AG09309 (cell line): ENCODE measurements around the gene NGEF.
A peak's percentile ranks its signal among the peaks of the same experiment; 100 is the strongest.

Experiments
- DNase-seq: peaks from one replicate; pipeline ENCODE4 v3.0.0-alpha.2; 2010; ENCODE audit warnings: low read depth
- H3K4me3 ChIP-seq: 2 replicates; pipeline ENCODE4 v1.5.1; 2011; ENCODE audit warnings: mild to moderate bottlenecking, low read depth, low read length, moderate library complexity; ENCODE audit not compliant: control insufficient read depth
- TF ChIP-seq, protein P1 (sequence below): IDR thresholded peaks from 2 replicates; pipeline ENCODE4 v1.5.1; 2011; ENCODE audit warnings: mild to moderate bottlenecking, low read depth, low read length, inconsistent platforms; ENCODE audit not compliant: insufficient read depth, control insufficient read depth; ENCODE audit errors: missing control alignments

The NGEF gene

DNA sequence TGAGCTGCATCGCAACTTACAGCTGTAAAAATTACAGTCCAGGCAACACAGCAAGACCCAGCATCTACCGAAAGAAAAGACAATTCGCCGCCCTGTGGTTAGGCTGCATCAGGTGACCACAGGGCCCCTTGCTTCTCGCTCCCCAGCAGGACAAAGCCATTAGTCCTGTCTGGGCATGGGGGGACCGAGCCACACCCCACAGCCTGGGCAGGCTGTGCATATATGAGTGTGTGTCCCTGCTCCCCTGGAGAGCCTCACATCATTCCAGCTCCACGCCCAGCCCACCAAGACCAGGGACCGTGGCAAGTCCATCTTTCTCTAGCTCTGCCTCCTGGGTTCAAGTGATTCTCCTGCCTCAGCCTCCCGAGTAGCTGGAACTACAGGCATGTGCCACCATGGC lies 109.1 kb downstream of the NGEF start:
- TF ChIP-seq, protein P1, sequence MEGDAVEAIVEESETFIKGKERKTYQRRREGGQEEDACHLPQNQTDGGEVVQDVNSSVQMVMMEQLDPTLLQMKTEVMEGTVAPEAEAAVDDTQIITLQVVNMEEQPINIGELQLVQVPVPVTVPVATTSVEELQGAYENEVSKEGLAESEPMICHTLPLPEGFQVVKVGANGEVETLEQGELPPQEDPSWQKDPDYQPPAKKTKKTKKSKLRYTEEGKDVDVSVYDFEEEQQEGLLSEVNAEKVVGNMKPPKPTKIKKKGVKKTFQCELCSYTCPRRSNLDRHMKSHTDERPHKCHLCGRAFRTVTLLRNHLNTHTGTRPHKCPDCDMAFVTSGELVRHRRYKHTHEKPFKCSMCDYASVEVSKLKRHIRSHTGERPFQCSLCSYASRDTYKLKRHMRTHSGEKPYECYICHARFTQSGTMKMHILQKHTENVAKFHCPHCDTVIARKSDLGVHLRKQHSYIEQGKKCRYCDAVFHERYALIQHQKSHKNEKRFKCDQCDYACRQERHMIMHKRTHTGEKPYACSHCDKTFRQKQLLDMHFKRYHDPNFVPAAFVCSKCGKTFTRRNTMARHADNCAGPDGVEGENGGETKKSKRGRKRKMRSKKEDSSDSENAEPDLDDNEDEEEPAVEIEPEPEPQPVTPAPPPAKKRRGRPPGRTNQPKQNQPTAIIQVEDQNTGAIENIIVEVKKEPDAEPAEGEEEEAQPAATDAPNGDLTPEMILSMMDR = no peak
- H3K4me3 ChIP-seq = no peak overlapping the region
- DNase-seq = no peak

DNA sequence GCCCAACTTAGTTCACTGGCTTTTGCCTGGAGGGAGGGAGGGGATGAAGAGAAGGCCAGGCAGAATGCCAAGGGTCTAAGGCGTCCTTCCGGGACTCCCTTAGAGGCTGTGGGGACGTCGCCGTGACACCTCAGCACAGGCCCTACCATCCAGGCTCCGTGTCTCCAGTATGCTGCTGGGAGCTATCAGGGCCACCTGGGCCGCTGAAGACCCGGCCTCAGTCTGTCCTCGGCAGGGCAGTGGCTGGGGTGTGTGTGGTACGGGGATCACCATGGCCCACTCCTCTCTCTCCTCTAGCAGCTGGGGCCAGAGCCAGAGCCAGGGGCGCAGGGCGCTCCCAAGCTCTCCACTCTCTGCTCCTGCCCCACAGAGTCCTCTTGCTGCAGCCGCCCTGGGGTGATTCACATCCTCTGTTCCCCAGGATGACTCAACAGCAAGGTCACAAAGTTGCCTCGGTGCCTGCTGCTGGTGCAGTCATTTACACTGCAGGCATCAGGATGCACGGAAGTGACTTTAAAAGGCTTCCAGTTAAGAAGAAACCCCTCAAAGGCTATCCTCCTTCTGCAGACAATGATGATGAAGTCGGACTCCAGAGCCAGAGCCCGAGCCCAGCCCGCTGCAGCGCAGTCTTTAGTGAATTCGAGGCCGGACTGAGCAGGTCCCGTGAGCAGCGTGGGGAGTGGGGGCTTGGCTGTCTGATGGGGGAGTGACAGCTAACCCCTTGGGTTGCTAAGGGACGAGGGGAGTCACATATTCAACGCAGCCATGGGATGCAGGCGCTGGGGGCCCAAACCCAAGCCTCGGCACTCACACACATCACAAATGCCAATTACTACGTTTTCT lies 111.1 kb downstream of the NGEF start:
- DNase-seq = peak; percentile 67
- TF ChIP-seq, protein P1 = no peak
- no peak overlapping the region for H3K4me3 ChIP-seq

DNA sequence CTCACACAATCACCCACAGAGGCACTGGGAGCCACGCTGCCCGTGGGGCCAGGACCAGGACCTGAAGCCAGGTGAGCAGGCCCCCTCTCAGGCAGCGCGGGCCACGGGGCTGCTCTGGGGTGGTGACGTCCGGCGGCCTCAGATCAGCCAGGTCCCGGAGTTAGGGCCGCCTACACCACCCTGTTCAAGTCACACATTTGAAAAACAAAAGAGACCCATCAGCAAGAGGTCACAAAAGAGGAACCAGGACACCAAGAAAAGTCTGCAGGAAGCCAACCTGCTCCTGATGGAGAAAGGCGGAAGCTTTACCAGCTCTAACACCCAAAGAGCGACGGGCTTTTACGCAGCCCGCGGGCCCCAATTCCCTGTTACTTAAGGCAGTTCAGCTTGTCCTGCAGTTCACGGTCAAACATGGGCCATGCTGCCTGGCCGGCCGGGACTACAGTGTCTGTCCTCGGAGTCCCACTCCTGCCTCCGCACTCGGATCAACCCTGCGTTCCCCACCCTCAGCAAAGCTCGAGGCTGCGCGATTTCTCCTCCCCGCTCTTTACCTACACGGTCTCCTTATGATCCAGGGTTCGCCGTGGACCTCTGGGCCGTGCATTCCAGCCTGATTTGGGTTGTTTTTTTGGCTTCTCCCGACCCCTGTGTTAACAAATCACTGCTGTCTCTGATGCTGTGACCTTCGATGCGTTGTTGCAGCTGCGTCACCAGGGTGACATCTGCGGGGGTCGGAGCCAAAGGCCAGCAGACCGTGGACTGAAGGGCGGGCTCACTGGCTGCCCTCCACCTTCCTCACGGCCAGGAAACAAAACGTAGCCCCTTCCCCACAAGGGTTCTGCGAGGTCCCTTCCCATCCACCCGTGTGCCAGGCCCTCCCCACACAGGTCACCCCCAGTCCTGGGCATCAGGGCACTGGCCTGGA lies 112.0 kb downstream of the NGEF start:
- no peak for DNase-seq
- no peak overlapping the region for H3K4me3 ChIP-seq
- TF ChIP-seq, protein P1 = no peak

DNA sequence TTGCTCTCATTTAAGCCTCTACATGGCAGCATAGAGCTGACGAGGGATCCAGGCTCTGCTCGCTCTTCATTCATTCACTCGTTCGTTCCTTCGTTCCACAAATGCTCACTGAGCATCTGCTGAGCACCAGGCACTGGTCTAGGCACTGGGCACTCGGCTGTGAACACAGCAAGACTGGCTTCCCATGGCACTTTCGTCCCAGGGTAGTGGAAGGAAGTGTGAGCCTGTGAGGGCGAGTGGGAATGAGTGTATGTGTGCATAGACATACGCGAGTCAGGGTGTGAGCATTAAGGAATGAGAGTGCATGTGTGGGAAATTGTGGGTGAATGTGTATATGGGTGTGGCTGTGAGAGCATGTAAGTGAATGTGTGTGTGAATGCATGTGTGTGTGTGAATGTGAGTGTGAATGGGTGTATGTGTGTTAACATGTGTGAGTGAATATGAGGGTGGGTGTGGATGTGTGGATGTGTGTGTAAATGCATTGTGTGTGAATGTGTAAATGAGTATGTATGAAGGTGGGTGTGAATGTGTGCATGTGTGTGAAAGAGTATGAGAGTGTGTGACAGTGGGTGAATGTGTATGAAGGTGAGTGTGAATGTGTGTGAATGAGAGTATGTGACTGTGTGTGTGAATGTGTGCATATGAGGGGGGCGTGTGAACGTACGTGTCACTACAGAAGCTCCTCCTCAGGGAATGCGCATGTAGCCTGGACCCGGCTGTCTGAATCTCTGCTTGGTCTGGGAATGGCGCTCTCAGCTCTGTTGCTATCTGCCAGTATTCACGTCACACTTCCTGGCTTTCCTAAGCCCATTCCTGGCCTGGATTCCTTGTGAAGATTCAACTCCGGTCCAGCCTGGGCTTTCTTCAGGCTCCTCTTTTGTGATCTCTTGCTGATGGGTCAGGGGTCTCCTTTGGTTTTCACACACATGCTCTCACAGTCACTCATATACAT lies 114.2 kb downstream of the NGEF start:
- no peak overlapping the region for H3K4me3 ChIP-seq
- TF ChIP-seq, protein P1 = no peak
- no peak for DNase-seq

DNA sequence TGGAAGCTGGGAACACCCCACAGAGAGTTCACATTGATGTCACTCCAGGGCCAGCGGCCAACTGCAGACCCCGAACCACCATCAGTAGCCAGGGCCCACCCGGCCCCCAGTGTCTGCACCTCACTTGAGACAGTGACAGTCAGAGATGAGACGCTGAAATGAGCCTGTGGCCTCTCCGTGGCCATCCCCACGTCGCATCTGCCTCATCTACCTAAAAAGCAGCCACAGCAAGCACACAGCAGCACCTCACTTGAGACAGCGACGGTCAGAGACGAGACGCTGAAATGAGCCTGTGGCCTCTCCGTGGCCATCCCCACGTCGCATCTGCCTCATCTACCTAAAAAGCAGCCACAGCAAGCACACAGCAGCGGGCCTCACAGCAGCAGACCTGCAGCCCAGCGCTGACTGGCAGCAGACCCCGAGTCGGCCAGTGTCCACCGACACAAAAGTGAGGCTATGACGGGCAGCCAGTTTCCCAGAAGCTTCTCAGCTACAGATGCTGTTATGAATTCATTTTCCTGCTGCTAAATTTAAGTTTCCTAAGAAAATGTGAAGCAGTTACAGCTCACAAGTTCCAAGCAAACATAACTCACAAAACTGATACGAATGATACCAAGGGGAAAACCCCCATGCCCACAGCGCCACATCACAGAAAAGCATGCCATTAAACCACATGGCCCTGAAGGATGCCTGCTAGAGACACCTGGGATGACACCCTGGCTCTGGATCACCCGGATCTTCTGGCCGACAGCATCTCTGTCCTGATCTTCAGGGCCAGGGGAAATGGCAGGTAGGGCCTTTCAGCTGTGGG lies 115.3 kb downstream of the NGEF start:
- TF ChIP-seq, protein P1 = no peak
- no peak for DNase-seq
- H3K4me3 ChIP-seq = no peak overlapping the region
